ENCODE data around the gene MXD1.

DNA sequence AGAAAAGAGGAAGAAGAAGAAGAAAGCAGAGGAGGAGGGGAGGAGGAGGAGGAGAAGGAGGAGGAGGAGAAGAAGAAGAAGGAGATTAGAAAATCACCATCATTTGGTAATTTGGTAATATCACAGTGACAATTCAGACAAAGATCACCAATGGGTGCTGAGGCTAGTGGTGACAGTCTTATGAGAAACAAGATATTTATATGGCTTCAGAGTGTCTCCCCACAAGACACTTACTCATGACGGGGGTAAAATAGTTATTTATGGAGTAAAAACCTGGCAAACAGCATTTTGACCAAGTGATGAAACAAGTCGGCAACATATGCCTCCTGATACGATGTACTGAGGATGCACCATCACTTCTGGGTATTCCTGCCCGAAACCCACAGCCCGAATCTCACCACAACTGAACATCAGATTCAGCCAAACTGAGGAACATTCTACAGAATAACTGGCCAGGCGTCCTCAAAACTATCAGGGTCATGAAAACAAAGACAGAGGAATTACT is 41.6 kb downstream of the MXD1 start:
- TF ChIP-seq, protein P1, sequence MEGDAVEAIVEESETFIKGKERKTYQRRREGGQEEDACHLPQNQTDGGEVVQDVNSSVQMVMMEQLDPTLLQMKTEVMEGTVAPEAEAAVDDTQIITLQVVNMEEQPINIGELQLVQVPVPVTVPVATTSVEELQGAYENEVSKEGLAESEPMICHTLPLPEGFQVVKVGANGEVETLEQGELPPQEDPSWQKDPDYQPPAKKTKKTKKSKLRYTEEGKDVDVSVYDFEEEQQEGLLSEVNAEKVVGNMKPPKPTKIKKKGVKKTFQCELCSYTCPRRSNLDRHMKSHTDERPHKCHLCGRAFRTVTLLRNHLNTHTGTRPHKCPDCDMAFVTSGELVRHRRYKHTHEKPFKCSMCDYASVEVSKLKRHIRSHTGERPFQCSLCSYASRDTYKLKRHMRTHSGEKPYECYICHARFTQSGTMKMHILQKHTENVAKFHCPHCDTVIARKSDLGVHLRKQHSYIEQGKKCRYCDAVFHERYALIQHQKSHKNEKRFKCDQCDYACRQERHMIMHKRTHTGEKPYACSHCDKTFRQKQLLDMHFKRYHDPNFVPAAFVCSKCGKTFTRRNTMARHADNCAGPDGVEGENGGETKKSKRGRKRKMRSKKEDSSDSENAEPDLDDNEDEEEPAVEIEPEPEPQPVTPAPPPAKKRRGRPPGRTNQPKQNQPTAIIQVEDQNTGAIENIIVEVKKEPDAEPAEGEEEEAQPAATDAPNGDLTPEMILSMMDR (IDR thresholded peaks at IDR 0.05): no peak
- TF ChIP-seq POLR2A (IDR thresholded peaks at IDR 0.05): no peak
